ENCODE results near the gene PSMA6.

PSMA6 gene

DNA sequence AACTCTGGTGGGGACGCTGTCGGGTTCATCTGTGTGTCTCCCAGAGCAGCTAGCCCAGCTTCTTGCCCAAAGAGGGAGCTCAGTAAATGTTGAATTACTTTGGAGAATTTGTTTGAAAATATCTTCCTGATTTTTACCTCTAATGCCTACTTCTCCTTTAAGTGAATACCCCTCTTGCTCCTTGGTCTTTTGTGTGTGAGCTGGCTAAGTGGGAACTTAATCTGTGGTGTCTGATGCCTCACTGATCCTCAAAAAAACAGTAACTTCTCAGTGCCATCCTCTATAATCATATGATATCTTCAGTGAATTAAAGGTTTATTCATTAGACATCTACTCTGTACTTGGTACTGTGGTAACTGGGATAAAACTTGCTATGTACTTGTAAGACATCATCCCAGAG lies 7.7 kb upstream of the PSMA6 start:
- TF ChIP-seq NFIC (IDR thresholded peaks at IDR 0.05): no peak
- no peak for TF ChIP-seq EP300 (IDR thresholded peaks at IDR 0.05; ENCODE audit: borderline replicate concordance)
- TF ChIP-seq TEAD4 (IDR thresholded peaks at IDR 0.05): no peak
- TF ChIP-seq, protein P1, sequence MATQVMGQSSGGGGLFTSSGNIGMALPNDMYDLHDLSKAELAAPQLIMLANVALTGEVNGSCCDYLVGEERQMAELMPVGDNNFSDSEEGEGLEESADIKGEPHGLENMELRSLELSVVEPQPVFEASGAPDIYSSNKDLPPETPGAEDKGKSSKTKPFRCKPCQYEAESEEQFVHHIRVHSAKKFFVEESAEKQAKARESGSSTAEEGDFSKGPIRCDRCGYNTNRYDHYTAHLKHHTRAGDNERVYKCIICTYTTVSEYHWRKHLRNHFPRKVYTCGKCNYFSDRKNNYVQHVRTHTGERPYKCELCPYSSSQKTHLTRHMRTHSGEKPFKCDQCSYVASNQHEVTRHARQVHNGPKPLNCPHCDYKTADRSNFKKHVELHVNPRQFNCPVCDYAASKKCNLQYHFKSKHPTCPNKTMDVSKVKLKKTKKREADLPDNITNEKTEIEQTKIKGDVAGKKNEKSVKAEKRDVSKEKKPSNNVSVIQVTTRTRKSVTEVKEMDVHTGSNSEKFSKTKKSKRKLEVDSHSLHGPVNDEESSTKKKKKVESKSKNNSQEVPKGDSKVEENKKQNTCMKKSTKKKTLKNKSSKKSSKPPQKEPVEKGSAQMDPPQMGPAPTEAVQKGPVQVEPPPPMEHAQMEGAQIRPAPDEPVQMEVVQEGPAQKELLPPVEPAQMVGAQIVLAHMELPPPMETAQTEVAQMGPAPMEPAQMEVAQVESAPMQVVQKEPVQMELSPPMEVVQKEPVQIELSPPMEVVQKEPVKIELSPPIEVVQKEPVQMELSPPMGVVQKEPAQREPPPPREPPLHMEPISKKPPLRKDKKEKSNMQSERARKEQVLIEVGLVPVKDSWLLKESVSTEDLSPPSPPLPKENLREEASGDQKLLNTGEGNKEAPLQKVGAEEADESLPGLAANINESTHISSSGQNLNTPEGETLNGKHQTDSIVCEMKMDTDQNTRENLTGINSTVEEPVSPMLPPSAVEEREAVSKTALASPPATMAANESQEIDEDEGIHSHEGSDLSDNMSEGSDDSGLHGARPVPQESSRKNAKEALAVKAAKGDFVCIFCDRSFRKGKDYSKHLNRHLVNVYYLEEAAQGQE (IDR thresholded peaks at IDR 0.05; ENCODE audit: low read depth): no peak
- TF ChIP-seq ZBTB7A (IDR thresholded peaks at IDR 0.05; ENCODE audit: low read depth): no peak
- TF ChIP-seq, protein P2, sequence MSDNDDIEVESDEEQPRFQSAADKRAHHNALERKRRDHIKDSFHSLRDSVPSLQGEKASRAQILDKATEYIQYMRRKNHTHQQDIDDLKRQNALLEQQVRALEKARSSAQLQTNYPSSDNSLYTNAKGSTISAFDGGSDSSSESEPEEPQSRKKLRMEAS (IDR thresholded peaks at IDR 0.05): no peak
- TF ChIP-seq YY1 (IDR thresholded peaks at IDR 0.05; ENCODE audit: low read depth): no peak
- no peak for TF ChIP-seq RAD21 (IDR thresholded peaks at IDR 0.05; ENCODE audit: low read depth)
- TF ChIP-seq, protein P3, sequence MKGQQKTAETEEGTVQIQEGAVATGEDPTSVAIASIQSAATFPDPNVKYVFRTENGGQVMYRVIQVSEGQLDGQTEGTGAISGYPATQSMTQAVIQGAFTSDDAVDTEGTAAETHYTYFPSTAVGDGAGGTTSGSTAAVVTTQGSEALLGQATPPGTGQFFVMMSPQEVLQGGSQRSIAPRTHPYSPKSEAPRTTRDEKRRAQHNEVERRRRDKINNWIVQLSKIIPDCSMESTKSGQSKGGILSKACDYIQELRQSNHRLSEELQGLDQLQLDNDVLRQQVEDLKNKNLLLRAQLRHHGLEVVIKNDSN (IDR thresholded peaks at IDR 0.05): no peak
- TF ChIP-seq CEBPB (IDR thresholded peaks at IDR 0.05): no peak
- no peak for TF ChIP-seq CREB1 (IDR thresholded peaks at IDR 0.05; ENCODE audit: low read depth)
- no peak for TF ChIP-seq FOXM1 (IDR thresholded peaks at IDR 0.05; ENCODE audit: borderline replicate concordance, low read depth)
- TF ChIP-seq EGR1 (IDR thresholded peaks at IDR 0.05): no peak
- TF ChIP-seq TAF1 (IDR thresholded peaks at IDR 0.05; ENCODE audit: low read depth): no peak
- TF ChIP-seq TCF12 (IDR thresholded peaks at IDR 0.05; ENCODE audit: low read depth): no peak

DNA sequence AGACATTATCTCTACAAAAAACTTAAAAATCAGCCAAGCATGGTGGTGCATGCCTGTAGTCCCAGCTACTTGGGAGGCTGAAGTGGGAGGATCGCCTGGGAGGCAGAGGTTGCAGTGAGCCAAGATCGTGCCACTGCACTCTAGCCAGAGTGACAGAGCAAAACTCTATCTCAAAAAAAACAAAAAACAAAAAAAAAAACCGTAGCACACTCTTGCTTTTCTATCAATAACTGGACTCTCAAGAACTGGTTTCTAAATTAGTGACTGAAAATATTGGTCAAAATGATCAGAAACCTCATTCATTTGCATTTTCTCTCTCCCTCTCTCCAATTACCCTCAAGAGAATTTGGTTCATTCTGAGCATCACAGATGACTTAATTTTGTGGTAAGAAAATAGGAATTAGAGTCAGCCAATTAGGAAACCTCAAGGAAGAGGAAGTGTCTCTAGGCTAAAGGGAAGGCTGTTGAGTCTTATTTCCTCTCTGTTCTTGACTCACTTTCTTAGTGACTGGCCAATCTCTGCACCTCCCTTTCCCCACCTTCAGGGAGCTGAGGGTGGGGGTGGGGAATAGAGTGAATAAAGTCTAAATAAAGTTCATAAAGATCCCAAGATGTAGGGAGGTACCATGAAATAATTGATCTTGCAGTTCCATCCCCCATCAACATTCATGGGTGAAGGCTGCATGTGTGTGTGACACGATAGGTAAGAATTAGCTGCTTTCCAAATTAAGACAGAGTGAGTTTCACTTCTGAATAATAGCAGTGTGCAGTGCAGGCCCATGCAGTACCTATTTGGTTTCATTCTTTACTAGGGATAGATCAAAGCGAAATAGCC lies 6.8 kb upstream of the PSMA6 start:
- TF ChIP-seq FOXM1 (IDR thresholded peaks at IDR 0.05; ENCODE audit: borderline replicate concordance, low read depth) (no peak), ZBTB7A (IDR thresholded peaks at IDR 0.05; ENCODE audit: low read depth) (no peak), NFIC (IDR thresholded peaks at IDR 0.05) (no peak), TEAD4 (IDR thresholded peaks at IDR 0.05) (no peak), EGR1 (IDR thresholded peaks at IDR 0.05) (no peak), CEBPB (IDR thresholded peaks at IDR 0.05) (no peak), YY1 (IDR thresholded peaks at IDR 0.05; ENCODE audit: low read depth) (no peak), TCF12 (IDR thresholded peaks at IDR 0.05; ENCODE audit: low read depth) (no peak), RAD21 (IDR thresholded peaks at IDR 0.05; ENCODE audit: low read depth) (no peak), TAF1 (IDR thresholded peaks at IDR 0.05; ENCODE audit: low read depth) (no peak), CREB1 (IDR thresholded peaks at IDR 0.05; ENCODE audit: low read depth) (no peak), EP300 (IDR thresholded peaks at IDR 0.05; ENCODE audit: borderline replicate concordance) (no peak)
- TF ChIP-seq, protein P2 (IDR thresholded peaks at IDR 0.05): no peak
- TF ChIP-seq, protein P3 (IDR thresholded peaks at IDR 0.05): no peak
- TF ChIP-seq, protein P1 (IDR thresholded peaks at IDR 0.05; ENCODE audit: low read depth): no peak

DNA sequence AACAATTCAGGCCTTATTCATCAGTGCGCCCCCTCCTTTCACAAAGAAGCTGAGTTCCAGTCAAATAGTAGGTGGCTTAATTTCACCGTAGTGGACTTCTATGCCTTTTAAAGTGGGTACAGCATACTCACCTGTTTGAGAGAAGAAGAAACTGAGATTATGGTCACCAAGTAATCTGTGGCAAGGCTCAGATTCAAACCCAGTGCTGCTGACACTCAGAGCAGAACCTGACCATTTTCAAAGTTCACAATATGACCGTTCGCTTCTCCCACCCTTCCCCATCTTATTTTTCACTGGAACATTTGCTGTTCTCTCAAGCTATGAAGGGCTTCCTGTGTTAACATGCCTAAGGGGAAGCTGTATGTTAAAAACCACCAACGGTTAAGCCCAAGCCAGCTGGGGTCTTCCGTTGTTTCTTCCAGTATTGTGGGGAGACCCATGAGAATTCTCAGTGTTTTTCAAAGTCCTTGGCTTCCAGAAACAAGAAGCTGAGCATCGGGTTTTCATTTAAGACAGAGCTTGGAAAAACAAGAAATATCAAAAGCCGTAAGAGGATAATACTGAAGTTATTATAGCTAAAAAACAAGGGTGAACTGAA lies 6.1 kb upstream of the PSMA6 start:
- no peak for TF ChIP-seq TAF1 (IDR thresholded peaks at IDR 0.05; ENCODE audit: low read depth)
- no peak for TF ChIP-seq EP300 (IDR thresholded peaks at IDR 0.05; ENCODE audit: borderline replicate concordance)
- TF ChIP-seq EGR1 (IDR thresholded peaks at IDR 0.05): no peak

DNA sequence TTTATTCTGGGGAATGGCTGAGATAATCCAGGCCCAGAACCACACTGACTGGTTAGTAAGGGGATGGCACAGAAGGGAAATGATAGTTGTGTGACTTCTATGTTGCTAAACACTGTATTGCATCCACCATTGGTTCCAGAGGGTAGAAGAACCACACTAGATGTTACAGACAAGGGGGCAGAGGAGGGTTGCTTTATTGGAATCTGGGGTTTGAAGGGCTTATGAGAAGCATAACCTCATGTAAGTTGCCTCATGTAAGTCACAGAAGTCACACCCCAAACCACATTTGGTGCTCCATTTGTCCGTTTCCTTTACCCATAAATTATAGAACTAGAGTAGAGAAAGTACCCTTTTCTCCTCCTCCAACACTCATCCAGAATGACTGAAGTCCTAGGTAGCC lies 5.5 kb upstream of the PSMA6 start:
- TF ChIP-seq TAF1 (IDR thresholded peaks at IDR 0.05; ENCODE audit: low read depth): no peak
- TF ChIP-seq TCF12 (IDR thresholded peaks at IDR 0.05; ENCODE audit: low read depth): no peak
- TF ChIP-seq EP300 (IDR thresholded peaks at IDR 0.05; ENCODE audit: borderline replicate concordance): no peak
- TF ChIP-seq TEAD4 (IDR thresholded peaks at IDR 0.05): no peak
- TF ChIP-seq, protein P1 (IDR thresholded peaks at IDR 0.05; ENCODE audit: low read depth): no peak
- TF ChIP-seq, protein P2 (IDR thresholded peaks at IDR 0.05): no peak
- no peak for TF ChIP-seq CEBPB (IDR thresholded peaks at IDR 0.05)
- TF ChIP-seq FOXM1 (IDR thresholded peaks at IDR 0.05; ENCODE audit: borderline replicate concordance, low read depth): no peak
